B cell (primary cell): ENCODE data around the gene ERBB3.

Experiments
- CTCF ChIP-seq: fragments of 200-600 bp; IDR thresholded peaks from one replicate; pipeline ENCODE4 v1.8.0; 2022; ENCODE audit warnings: antibody characterized with exemption, mild to moderate bottlenecking
- EZH2 ChIP-seq: IDR thresholded peaks from 2 replicates; pipeline ENCODE4 v1.6.1; 2012; ENCODE audit warnings: borderline replicate concordance, low read depth, mild to moderate bottlenecking, moderate library complexity, low read length; ENCODE audit not compliant: insufficient read depth, poor library complexity, severe bottlenecking

- no peak for TF ChIP-seq EZH2
- no peak for TF ChIP-seq CTCF
Measured at GRCh38 chr12:56082382-56082781, 2.4 kb downstream of the ERBB3 start.
